GM23338 (cell line): ENCODE measurements around the gene SLC8B1. TPM values are rescaled to one million over a fixed set of nuclear protein-coding genes. Genes with fewer than 3 reads are reported as not detected.

ENCODE experiments used
- ATAC-seq: fragments of 200-7000 bp; cut with Tn5 transposase; 3 replicates; pipeline ENCODE4 v1.9.1; 2020
- DNase-seq: peaks from one replicate; pipeline ENCODE4 v3.0.0-alpha.2; 2015; ENCODE audit warnings: low spot score
- H2AFZ ChIP-seq: fragments of 200-600 bp; sonication (generic); 2 replicates; pipeline ENCODE4 v1.8.0; 2016; ENCODE audit warnings: antibody characterized with exemption, mild to moderate bottlenecking, moderate library complexity
- H3F3A ChIP-seq: fragments of 200-600 bp; sonication (generic); replicated peaks from 2 replicates; pipeline ENCODE4 v1.8.0; 2017; ENCODE audit warnings: antibody characterized with exemption, mixed run types, low read depth
- H3K27ac ChIP-seq: fragments of 200-600 bp; sonication (generic); 2 replicates; pipeline ENCODE4 v1.6.1; 2016; ENCODE audit warnings: low read depth
- H3K27me3 ChIP-seq: fragments of 200-600 bp; sonication (generic); 2 replicates; pipeline ENCODE4 v1.8.0; 2016; ENCODE audit warnings: mild to moderate bottlenecking, mixed run types, moderate library complexity; ENCODE audit not compliant: insufficient read depth
- H3K36me3 ChIP-seq: fragments of 200-600 bp; sonication (generic); 2 replicates; pipeline ENCODE4 v1.8.0; 2016; ENCODE audit warnings: mild to moderate bottlenecking; ENCODE audit not compliant: insufficient read depth
- H3K4me1 ChIP-seq: fragments of 200-600 bp; sonication (generic); 2 replicates; pipeline ENCODE4 v1.8.0; 2016; ENCODE audit warnings: mild to moderate bottlenecking, moderate library complexity; ENCODE audit not compliant: insufficient read depth
- H3K4me2 ChIP-seq: fragments of 200-600 bp; sonication (generic); 2 replicates; pipeline ENCODE4 v1.7.1; 2017; ENCODE audit warnings: mixed run types
- H3K4me3 ChIP-seq: fragments of 200-600 bp; sonication (generic); 2 replicates; pipeline ENCODE4 v1.6.1; 2016; ENCODE audit warnings: mixed run types
- H3K79me2 ChIP-seq: fragments of 200-600 bp; sonication (generic); replicated peaks from 2 replicates; pipeline ENCODE4 v1.8.0; 2017; ENCODE audit warnings: mild to moderate bottlenecking; ENCODE audit not compliant: insufficient read depth
- H3K9me2 ChIP-seq: fragments of 200-600 bp; sonication (generic); 2 replicates; pipeline ENCODE4 v1.8.0; 2017; ENCODE audit not compliant: insufficient read depth
- H4K20me1 ChIP-seq: fragments of 200-600 bp; sonication (generic); replicated peaks from 2 replicates; pipeline ENCODE4 v1.8.0; 2017; ENCODE audit warnings: mild to moderate bottlenecking; ENCODE audit not compliant: insufficient read depth
- H3K27ac Mint-ChIP-seq: 2 replicates; pipeline ENCODE4 v1.8.0; 2020; ENCODE audit warnings: inconsistent platforms, mild to moderate bottlenecking, moderate library complexity, mixed read lengths
- H3K27me3 Mint-ChIP-seq: 3 replicates; pipeline ENCODE4 v1.8.0; 2022; ENCODE audit warnings: low read depth, mild to moderate bottlenecking, moderate library complexity, mixed read lengths, inconsistent platforms; ENCODE audit not compliant: insufficient read depth, poor library complexity
- H3K36me3 Mint-ChIP-seq: 3 replicates; pipeline ENCODE4 v1.8.0; 2021; ENCODE audit warnings: low read depth, mild to moderate bottlenecking, inconsistent platforms, moderate library complexity, mixed read lengths
- H3K4me1 Mint-ChIP-seq: 3 replicates; pipeline ENCODE4 v1.8.0; 2020; ENCODE audit warnings: mild to moderate bottlenecking, inconsistent platforms, mixed read lengths
- H3K4me3 Mint-ChIP-seq: 3 replicates; pipeline ENCODE4 v1.8.0; 2021; ENCODE audit warnings: moderate library complexity, mild to moderate bottlenecking, inconsistent platforms, mixed read lengths
- H3K9me3 Mint-ChIP-seq: 3 replicates; pipeline ENCODE4 v1.8.0; 2020; ENCODE audit warnings: moderate library complexity, mild to moderate bottlenecking, inconsistent platforms, mixed read lengths
- CREB1 ChIP-seq: fragments of 250-450 bp; sonication (Bioruptor Pico); IDR thresholded peaks from 2 replicates; pipeline ENCODE4 v1.5.0; 2020; ENCODE audit warnings: low read depth, mild to moderate bottlenecking, moderate library complexity
- CTCF ChIP-seq, 2 experiments: fragments of 200-600 bp in 1 of 2; sonication (generic) in 1 of 2; conservative IDR thresholded peaks; 2 replicates each; pipeline versions ENCODE4 v1.5.1 to v1.6.1; 2016 to 2017; ENCODE audit warnings: antibody characterized with exemption in 2 of 2, low read depth in 2 of 2, mild to moderate bottlenecking in 2 of 2, moderate library complexity in 1 of 2
- EZH2phosphoT487 ChIP-seq: fragments of 200-600 bp; sonication (generic); IDR thresholded peaks from one replicate; pipeline ENCODE4 v1.8.1; 2018; ENCODE audit warnings: antibody characterized with exemption; ENCODE audit not compliant: unreplicated experiment
- STAT1 ChIP-seq: IDR thresholded peaks from one replicate; pipeline ENCODE4 v1.6.1; 2016; ENCODE audit warnings: antibody characterized with exemption; ENCODE audit not compliant: unreplicated experiment
- ZNF462 ChIP-seq: fragments of 250-450 bp; sonication (Bioruptor Pico); IDR thresholded peaks from 2 replicates; pipeline ENCODE4 v1.5.0; 2020; ENCODE audit warnings: mild to moderate bottlenecking, moderate library complexity
- polyA plus RNA-seq: library from polyadenylated mRNA; unstranded; fragments of >200 nt; fragmentation: Nextera tagmentation; extraction: Ambion mirVana; gene quantifications from 2 replicates; pipeline ENCODE4 v1.2.1, GENCODE V29; 2016
- total RNA-seq: library from RNA; depleted of rRNA; stranded (reverse); fragments of >200 nt; shearing (Covaris generic); gene quantifications from 2 replicates; pipeline ENCODE4 v1.2.3, GENCODE V29; 2014
- TF ChIP-seq, protein P1 (sequence below): IDR thresholded peaks from one replicate; pipeline ENCODE4 v1.6.1; 2018; ENCODE audit warnings: antibody characterized with exemption; ENCODE audit not compliant: unreplicated experiment

The SLC8B1 gene
- total and polyA plus RNA-seq, 2 experiments from 2014 or later = 6.0 to 8.9 TPM

DNA sequence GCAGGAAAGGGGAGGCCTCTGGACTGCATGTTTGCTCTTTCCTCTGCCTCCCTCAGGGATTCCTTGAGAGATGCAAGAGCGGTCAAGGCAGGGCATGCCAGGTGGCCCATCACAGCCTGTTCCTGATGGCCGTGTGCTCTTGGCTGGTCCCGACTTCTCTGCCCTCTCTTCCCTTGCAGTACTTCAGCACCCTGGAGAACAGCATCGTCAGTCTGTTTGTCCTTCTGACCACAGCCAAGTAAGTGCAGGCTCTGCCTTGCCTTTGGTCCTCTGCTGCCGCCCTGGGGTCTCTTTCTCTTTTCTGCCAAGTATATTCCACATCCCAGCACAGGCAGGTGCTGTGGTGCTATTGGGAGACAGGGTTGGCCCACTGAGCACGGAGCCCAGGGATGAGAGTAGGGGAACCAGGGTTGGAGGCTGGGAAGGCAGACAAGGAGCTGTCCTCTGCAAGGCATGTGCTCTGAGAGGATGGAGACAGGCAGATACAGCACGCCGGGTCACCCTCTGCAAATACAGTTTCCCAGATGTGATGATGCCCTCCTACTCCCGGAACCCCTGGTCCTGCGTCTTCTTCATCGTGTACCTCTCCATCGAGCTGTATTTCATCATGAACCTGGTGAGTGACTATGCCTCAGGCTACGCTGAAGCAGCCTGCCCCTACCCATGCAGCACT, 61.7 kb downstream of the SLC8B1 start:
- DNase-seq (peak; percentile 22), ATAC-seq (peak; percentile 71)
- peaks cover 9% of the 10 kb centered on the region for H3K4me1 Mint-ChIP-seq
- H3K36me3 Mint-ChIP-seq = peaks cover 7% of the 10 kb centered on the region
- H3K27me3 ChIP-seq = no peaks in the 10 kb centered on the region
- no peak overlapping the region for H3K27ac Mint-ChIP-seq
- TF ChIP-seq CTCF (conservative IDR thresholded peaks at IDR 0.05; ENCODE audit: low read depth in 2 of 2) (no peak), ZNF462 (CRISPR knock-in tag) (no peak), STAT1 (no peak), CREB1 (CRISPR knock-in tag) (no peak), EZH2phosphoT487 (no peak)
- TF ChIP-seq, protein P1, sequence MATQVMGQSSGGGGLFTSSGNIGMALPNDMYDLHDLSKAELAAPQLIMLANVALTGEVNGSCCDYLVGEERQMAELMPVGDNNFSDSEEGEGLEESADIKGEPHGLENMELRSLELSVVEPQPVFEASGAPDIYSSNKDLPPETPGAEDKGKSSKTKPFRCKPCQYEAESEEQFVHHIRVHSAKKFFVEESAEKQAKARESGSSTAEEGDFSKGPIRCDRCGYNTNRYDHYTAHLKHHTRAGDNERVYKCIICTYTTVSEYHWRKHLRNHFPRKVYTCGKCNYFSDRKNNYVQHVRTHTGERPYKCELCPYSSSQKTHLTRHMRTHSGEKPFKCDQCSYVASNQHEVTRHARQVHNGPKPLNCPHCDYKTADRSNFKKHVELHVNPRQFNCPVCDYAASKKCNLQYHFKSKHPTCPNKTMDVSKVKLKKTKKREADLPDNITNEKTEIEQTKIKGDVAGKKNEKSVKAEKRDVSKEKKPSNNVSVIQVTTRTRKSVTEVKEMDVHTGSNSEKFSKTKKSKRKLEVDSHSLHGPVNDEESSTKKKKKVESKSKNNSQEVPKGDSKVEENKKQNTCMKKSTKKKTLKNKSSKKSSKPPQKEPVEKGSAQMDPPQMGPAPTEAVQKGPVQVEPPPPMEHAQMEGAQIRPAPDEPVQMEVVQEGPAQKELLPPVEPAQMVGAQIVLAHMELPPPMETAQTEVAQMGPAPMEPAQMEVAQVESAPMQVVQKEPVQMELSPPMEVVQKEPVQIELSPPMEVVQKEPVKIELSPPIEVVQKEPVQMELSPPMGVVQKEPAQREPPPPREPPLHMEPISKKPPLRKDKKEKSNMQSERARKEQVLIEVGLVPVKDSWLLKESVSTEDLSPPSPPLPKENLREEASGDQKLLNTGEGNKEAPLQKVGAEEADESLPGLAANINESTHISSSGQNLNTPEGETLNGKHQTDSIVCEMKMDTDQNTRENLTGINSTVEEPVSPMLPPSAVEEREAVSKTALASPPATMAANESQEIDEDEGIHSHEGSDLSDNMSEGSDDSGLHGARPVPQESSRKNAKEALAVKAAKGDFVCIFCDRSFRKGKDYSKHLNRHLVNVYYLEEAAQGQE = peak; percentile 63
- H3K9me2 ChIP-seq = no peaks in the 10 kb centered on the region
- no peaks in the 10 kb centered on the region for H3K79me2 ChIP-seq
- H3K36me3 ChIP-seq = no peaks in the 10 kb centered on the region
- no peaks in the 10 kb centered on the region for H3K9me3 Mint-ChIP-seq
- H3K4me3 Mint-ChIP-seq = no peak overlapping the region
- H3K27me3 Mint-ChIP-seq = peaks cover 10% of the 10 kb centered on the region
- no peak overlapping the region for H3K4me3 ChIP-seq
- H2AFZ ChIP-seq = no peak overlapping the region
- H3K4me1 ChIP-seq = no peaks in the 10 kb centered on the region
- no peak overlapping the region for H3K27ac ChIP-seq
- H3K4me2 ChIP-seq = no peak overlapping the region
- H3F3A ChIP-seq = no peaks in the 10 kb centered on the region
- H4K20me1 ChIP-seq = no peaks in the 10 kb centered on the region
